OCI-LY1 (cell line): ENCODE data around the gene SLX4IP.

Experiments
- H2AFZ ChIP-seq: fragments of 200-600 bp; sonication (generic), shearing (Covaris generic); 2 replicates; pipeline ENCODE4 v1.6.0; 2014; ENCODE audit warnings: antibody characterized with exemption, mild to moderate bottlenecking, low read length
- H3F3A ChIP-seq: fragments of 200-600 bp; sonication (generic), shearing (Covaris generic); 2 replicates; pipeline ENCODE4 v1.6.0; 2014; ENCODE audit warnings: mild to moderate bottlenecking, antibody characterized with exemption, low read length, moderate library complexity; ENCODE audit not compliant: insufficient read depth
- H3K27ac ChIP-seq: fragments of 200-600 bp; sonication (generic); 2 replicates; pipeline ENCODE4 v1.5.1; 2014; ENCODE audit warnings: low read length, mixed run types, mild to moderate bottlenecking, low read depth; ENCODE audit not compliant: poor library complexity, severe bottlenecking
- H3K27me3 ChIP-seq: fragments of 200-600 bp; sonication (generic); 2 replicates; pipeline ENCODE4 v1.6.0; 2014; ENCODE audit warnings: antibody characterized with exemption, mild to moderate bottlenecking, low read length, moderate library complexity; ENCODE audit not compliant: insufficient read depth
- H3K36me3 ChIP-seq: fragments of 200-600 bp; sonication (generic); 2 replicates; pipeline ENCODE4 v1.6.1; 2014; ENCODE audit warnings: mild to moderate bottlenecking, antibody characterized with exemption, low read length, moderate library complexity, mixed read lengths; ENCODE audit not compliant: insufficient read depth
- H3K4me1 ChIP-seq: fragments of 200-600 bp; sonication (generic); 2 replicates; pipeline ENCODE4 v1.5.1; 2014; ENCODE audit warnings: mild to moderate bottlenecking, low read length, moderate library complexity; ENCODE audit not compliant: insufficient read depth, severe bottlenecking
- H3K4me2 ChIP-seq: fragments of 200-600 bp; sonication (generic), shearing (Covaris generic); 2 replicates; pipeline ENCODE4 v1.6.1; 2014; ENCODE audit warnings: low read length
- H3K4me3 ChIP-seq: fragments of 200-600 bp; sonication (generic); 2 replicates; pipeline ENCODE4 v1.5.1; 2014; ENCODE audit warnings: low read length, low read depth, mild to moderate bottlenecking, mixed read lengths; ENCODE audit not compliant: poor library complexity, severe bottlenecking
- H3K79me2 ChIP-seq: fragments of 200-600 bp; shearing (Covaris generic); 2 replicates; pipeline ENCODE4 v1.6.1; 2016; ENCODE audit warnings: mixed run types, low read length, mixed read lengths; ENCODE audit not compliant: insufficient read depth
- H3K9ac ChIP-seq: fragments of 200-600 bp; sonication (generic), shearing (Covaris generic); 2 replicates; pipeline ENCODE4 v1.6.1; 2014; ENCODE audit warnings: mild to moderate bottlenecking, low read length, mixed read lengths
- H3K9me2 ChIP-seq: fragments of 200-600 bp; sonication (generic), shearing (Covaris generic); 2 replicates; pipeline ENCODE4 v1.6.1; 2014; ENCODE audit warnings: low read depth, mild to moderate bottlenecking, low read length, mixed read lengths
- H3K9me3 ChIP-seq: fragments of 200-600 bp; shearing (Covaris generic); 2 replicates; pipeline ENCODE4 v1.6.1; 2014; ENCODE audit warnings: low read length, mixed read lengths
- H4K20me1 ChIP-seq: fragments of 200-600 bp; sonication (generic), shearing (Covaris generic); 2 replicates; pipeline ENCODE4 v1.6.0; 2016; ENCODE audit warnings: mild to moderate bottlenecking, low read length; ENCODE audit not compliant: insufficient read depth
- CTCF ChIP-seq: fragments of 200-600 bp; sonication (generic), shearing (Covaris generic); IDR thresholded peaks from 2 replicates; pipeline ENCODE4 v1.5.1; 2017; ENCODE audit warnings: mild to moderate bottlenecking, antibody characterized with exemption, low read length, moderate library complexity, mixed read lengths
- EZH2 ChIP-seq: fragments of 200-600 bp; sonication (generic), shearing (Covaris generic); IDR thresholded peaks from 2 replicates; pipeline ENCODE4 v1.8.0; 2017; ENCODE audit warnings: borderline replicate concordance, mixed run types, mild to moderate bottlenecking, antibody characterized with exemption, low read length, moderate library complexity, mixed read lengths

SLX4IP gene

GRCh38 chr20:10603971-10604864 is 169.1 kb downstream of the SLX4IP start:
- H3F3A ChIP-seq: no peaks in the 10 kb centered on the region; the same call in 1 of the 2 replicates
- H3K27me3 ChIP-seq: no peaks in the 10 kb centered on the region
- H4K20me1 ChIP-seq: no peaks in the 10 kb centered on the region
- H3K79me2 ChIP-seq: no peaks in the 10 kb centered on the region
- H3K4me2 ChIP-seq: no peak overlapping the region
- H3K4me1 ChIP-seq: no peaks in the 10 kb centered on the region
- no peak overlapping the region for H3K9ac ChIP-seq
- H3K36me3 ChIP-seq: peaks cover 29% of the 10 kb centered on the region
- H2AFZ ChIP-seq: no peak overlapping the region
- H3K27ac ChIP-seq: no peak overlapping the region
- H3K4me3 ChIP-seq: no peak overlapping the region
- TF ChIP-seq EZH2 (no peak), CTCF (no peak)
- no peaks in the 10 kb centered on the region for H3K9me3 ChIP-seq
- no peaks in the 10 kb centered on the region for H3K9me2 ChIP-seq

- no peak overlapping the region for H3K4me2 ChIP-seq
- H3K9ac ChIP-seq: no peak overlapping the region
- no peak overlapping the region for H3K27ac ChIP-seq
Measured at GRCh38 chr20:10604865-10605440, 169.8 kb downstream of the SLX4IP start.

GRCh38 chr20:10605547-10606195 is 170.6 kb downstream of the SLX4IP start:
- Histone ChIP-seq H3K27ac (no peak overlapping the region), H3K9ac (no peak overlapping the region), H3K9me2 (no peaks in the 10 kb centered on the region), H3K4me3 (no peak overlapping the region), H3K4me2 (no peak overlapping the region), H2AFZ (no peak overlapping the region), H3F3A (no peaks in the 10 kb centered on the region; the same call in 1 of the 2 replicates), H3K79me2 (no peaks in the 10 kb centered on the region), H3K4me1 (no peaks in the 10 kb centered on the region), H4K20me1 (no peaks in the 10 kb centered on the region), H3K36me3 (peaks cover 24% of the 10 kb centered on the region), H3K9me3 (no peaks in the 10 kb centered on the region), H3K27me3 (no peaks in the 10 kb centered on the region)
- TF ChIP-seq EZH2 (no peak), CTCF (no peak)

More at GRCh38 chr20:10604865-10605440, 169.8 kb downstream of the SLX4IP start:
- H3K79me2 ChIP-seq: no peaks in the 10 kb centered on the region
- no peaks in the 10 kb centered on the region for H3K27me3 ChIP-seq
- H3K9me2 ChIP-seq: no peaks in the 10 kb centered on the region
- peaks cover 28% of the 10 kb centered on the region for H3K36me3 ChIP-seq
- no peaks in the 10 kb centered on the region; the same call in 1 of the 2 replicates for H3F3A ChIP-seq
- H3K9me3 ChIP-seq: no peaks in the 10 kb centered on the region
- H2AFZ ChIP-seq: no peak overlapping the region
- no peak for TF ChIP-seq CTCF
- TF ChIP-seq EZH2: no peak
- no peak overlapping the region for H3K4me3 ChIP-seq
- H4K20me1 ChIP-seq: no peaks in the 10 kb centered on the region
- H3K4me1 ChIP-seq: no peaks in the 10 kb centered on the region
